Islet precursor cell (in vitro differentiated cells): ENCODE results near the gene RAB35.

Experiments
- DNase-seq: peaks from one replicate; pipeline ENCODE4 v3.0.0-alpha.2; 2018

The RAB35 gene

GRCh38 chr12:120132054-120132836, 15.7 kb upstream of the RAB35 start:
- no peak for DNase-seq

GRCh38 chr12:120131116-120131515, 14.6 kb upstream of the RAB35 start:
- no peak for DNase-seq

DNA sequence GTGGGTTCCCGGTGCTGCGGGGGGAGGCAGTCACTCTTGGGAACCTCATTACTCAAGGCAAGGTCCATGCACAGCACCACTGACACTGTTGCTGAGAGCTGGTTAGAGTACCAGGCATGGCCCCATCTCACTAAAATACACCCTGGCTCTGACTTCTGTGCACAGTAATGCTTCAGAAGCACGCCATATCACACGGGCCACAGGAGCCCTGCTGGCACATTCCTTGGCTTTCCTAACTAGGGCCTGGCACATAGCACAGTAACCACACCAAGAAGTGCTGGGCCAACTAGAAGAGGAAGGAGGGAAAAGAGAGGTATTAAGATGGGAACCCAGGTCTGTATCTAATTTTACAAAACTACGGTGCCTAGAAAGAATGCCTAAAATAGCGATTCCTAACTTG, 13.5 kb upstream of the RAB35 start:
- DNase-seq, result no peak

- DNase-seq, result no peak
These were observed 10.1 kb upstream of the RAB35 start for GRCh38 chr12:120126635-120127005.

- no peak for DNase-seq
These were observed 9.5 kb upstream of the RAB35 start for GRCh38 chr12:120125792-120126634.

DNA sequence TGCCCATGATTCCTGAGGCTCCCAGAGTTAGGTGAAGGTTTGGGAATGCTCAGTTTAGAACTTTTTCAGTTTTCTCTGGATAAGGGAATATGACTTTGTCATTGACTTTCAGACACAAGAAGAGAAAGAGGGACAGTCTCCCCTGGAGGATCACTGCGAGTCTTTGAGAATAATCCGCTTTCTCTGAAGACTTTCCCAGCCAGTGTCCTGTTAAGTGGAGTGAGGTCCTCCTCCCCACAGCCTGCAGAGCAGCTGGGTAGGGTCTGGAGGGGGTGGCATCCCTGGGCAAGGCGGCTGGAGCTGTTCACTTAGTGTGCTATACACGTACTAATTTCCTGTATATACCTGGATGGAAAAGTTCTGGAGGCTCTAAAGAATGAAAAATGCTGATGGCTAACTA, 8.5 kb upstream of the RAB35 start:
- DNase-seq, result no peak

DNA sequence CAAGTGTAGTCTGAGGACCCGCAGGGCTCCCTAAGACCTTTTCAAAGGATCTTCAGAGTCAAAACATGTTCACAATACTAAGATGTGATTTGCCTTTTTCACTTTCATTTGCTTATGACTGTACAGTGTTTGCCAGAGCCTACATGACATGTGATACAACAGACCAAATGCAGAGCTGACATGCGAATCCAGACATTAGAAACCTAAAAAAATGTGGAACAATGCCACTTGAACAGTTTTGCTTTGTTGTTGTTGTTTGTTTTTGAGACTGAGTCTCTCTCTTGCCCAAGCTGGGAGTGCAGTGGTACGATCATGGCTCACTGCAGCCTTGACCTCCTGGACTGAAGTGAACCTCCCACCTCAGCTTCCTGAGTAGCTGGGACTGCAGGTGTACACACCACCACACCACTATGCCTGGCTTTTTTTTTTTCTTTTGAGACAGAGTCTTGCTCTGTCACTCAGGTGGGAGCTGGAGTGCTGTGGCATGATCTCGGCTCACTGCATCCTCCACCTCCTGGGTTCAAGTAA, 5.3 kb upstream of the RAB35 start:
- DNase-seq, result no peak

DNA sequence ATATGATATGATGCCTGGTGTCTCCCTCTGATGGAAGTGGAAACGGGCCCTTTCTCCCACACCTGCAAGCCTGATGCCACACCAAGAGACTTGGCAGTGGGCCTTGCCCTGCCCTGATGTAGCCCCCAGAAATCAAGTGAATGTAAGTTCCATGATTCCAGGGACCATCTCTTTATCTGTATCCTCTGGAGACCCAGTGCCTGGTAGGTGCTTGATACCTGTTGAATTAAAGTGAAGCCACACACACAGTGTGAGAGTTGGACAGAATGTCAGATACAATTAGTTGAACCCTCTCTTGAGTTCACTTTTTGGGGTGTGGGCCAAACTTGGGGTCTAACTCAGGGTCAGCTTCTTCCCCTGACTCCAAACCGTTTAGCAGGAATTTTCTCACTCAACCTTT, 4.8 kb upstream of the RAB35 start:
- no peak for DNase-seq

DNA sequence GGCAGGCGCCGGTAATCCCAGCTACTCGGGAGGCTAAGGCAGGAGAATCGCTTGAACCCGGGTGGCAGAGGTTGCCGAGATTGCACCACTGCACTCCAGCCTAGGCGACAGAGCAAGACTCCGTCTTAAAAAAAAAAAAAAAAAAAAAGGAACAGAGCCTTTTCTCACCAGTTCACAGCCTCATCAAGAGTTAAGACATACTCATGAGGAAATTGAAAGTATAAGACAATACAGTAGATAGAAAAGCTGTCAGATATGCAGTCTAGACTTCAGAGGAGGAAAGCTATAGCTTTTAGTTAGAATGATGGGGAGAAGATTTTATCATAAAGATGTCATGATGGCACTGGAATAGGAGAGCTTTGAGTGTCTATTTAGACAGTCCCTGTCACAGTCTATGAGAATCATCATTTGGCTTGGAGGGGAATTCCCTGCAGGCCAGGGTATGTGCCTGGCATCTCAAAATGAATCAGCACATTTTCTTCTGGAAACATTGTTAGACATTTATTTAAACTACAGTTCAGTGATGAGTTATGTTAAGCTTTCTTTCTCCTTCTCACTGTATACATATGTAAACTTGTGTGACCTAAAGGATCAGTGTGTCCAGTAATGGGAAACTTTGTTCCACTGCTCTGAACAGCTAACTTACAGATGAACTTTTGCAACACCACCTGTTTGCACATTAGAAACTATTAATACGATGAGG, 2.9 kb upstream of the RAB35 start:
- no peak for DNase-seq

DNA sequence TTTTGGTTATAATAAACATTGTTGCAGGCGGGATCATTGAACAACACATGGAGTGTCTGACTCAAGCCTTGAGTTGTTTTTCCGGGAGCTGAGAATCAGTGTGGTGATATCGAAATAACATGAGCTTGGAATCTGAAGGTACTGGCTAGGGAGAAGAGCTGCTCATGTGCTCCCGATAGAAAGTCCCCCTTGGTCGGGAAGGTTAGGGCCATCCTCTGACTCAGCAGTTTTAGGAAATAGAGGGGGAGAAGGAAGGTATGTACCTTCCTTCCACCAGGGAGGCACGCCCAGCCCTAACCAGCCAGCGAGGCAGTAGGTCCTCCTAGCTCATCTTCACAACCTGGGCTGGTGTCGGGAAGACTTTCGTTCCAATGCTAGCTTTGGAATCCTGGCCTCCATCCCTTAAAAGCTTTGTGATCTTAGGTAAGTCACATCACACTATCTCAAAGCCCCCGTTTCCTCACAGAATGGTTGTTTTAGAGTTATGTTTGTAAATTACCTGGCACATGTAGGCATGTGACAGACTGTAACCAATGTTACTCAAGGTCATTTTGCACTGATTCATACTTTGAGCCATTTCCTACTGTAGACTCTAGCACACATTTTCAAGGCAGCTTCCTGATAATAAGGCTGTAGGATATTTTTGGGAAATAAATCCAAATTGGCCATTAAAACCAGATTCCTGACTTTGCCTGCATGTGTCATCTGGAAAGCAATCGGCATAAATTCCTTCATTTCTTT, 1.9 kb upstream of the RAB35 start:
- peak; percentile 88 for DNase-seq

DNA sequence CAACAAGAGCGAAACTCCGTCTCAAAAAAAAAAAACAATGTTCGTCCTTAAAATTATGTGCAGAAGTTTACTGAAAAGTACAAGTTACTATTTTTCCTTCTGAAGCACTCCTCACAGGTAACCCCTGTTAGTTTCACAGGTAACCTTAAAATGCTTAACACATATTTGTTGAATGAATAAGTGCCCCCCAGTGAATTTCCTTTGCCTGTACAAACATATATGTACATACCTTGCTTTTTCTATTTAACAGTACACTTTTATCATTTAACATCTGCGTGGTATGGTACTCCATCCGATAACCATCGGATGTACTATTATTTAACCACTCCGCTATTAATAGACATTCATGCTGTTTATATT, 1.4 kb upstream of the RAB35 start:
- no peak for DNase-seq

DNA sequence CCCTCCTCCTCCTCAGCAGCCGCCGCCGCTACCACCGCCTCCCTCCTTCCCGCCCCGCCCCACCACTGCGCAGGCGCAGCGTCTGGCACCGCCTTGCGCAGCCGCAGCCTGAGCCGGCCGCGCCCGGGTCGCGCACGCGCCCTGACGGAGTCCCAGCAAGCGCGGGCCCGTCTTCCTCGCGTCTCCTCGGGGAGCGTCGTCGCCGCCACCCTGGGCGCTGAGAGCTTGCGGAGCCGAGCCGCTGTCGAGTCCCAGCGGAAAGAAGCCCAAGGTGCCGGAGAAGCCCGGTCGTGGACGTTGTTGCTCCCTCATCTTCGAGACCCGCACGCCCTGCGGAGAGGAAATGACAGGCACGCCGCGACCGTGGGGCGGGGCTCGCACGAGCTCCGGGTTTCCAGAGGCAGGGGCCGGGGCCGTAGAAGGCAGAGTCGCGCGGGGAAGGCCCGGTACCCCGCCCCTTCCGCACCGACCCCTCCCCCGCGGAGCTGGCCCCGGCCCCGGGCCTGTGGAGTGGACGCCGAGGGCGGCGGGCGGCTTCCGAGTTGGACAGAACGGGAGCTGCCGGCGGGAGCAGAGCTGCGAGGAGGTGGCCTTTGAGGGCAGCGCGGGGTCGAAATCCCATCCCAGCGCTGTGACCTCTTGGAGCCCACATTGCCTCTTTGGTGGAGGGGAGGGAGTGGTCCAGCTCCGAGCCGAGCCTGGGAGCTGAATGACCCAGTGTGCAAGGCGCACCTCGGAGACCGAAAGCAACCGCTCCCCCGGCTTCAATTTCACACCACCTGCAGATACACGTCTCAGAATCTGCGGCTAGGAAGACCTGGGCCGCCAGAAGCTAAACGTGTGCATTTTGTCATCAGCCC, 469 bp upstream of the RAB35 start:
- peak; percentile 99 for DNase-seq

DNA sequence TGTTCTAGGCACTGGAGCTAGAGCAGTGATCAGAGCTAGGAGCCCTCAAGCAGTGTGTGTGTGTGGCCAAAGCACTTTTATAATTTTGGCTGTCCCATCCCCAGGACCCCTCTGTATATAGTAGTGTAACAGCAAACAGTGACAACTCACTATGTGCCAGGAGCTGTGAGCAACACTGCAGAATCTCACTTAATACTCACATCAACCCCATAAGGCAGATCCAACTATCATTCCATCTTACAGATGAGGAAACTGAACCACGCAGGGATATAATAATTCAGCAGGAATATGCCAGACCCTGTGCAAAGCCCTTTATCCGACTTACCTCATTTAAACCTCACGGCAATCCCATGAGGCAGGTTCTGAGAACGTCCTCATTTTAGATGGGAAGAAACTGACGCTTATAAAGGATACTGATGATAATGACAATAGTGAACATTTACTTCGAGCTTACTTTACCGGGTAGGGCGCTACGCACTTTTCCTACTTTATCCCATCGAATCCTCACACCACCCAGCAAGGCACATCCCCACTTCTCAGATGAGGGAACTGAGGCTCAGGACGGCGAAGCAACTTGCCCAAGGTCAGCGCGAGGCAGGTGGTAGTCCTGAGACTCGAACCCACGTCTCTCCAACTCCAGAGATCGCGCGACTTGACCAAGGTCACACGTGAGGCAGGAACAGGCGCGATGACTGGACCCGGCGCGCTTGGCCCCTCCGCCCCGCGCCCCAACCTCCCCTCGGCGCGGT, 687 bp downstream of the RAB35 start:
- peak; percentile 76 for DNase-seq

- no peak for DNase-seq
These were observed 1.5 kb downstream of the RAB35 start for GRCh38 chr12:120115066-120115465.

DNA sequence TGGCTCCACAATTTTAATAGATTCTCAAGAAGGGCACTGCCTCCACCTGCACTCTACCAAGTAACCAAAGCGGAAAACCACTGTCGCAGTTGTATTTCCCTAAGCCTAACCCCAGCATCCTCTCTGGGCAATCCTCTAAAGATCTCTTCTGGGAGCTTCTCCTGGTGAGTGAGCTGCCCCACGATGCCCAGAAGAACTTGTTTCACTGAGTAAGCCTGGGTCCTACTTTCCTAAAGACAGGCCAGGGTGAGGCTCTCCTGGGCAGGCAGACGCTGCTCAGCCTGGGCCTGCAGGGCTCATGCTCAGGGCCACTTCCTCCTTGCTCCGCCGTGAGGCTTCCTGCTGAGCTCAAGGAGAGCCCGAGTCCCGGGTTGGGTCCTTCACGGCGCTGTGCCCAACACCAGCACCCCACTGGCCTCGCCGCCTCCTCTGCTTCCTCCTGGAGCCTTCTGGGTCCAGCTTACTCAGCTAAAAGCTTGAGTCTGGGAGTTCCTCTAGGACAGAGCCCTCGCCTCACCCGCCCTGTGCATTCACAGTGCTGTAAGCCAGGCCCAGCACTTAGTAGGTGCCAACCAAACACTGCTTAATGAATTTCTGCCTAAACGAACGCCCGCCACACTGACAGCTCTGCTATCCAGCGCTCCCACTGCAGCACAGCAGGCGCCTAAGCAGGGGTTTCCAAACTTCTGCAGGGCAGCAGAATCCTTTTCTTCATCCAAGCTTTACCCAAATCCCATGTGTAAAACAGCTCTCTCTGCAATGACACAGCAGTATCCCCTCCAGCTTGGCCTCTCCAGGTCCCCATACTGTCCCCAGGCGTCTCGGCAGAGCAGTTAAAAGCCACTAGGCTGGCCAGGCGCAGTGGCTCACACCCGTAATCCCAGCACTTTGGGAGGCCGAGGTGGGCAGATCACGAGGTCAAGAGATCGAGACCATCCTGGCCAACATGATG, 5.7 kb downstream of the RAB35 start:
- peak; percentile 74 for DNase-seq

GRCh38 chr12:120109570-120110267, 6.8 kb downstream of the RAB35 start:
- peak; percentile 88 for DNase-seq

- DNase-seq, result no peak
These were observed 10.4 kb downstream of the RAB35 start for GRCh38 chr12:120106151-120106550.

DNA sequence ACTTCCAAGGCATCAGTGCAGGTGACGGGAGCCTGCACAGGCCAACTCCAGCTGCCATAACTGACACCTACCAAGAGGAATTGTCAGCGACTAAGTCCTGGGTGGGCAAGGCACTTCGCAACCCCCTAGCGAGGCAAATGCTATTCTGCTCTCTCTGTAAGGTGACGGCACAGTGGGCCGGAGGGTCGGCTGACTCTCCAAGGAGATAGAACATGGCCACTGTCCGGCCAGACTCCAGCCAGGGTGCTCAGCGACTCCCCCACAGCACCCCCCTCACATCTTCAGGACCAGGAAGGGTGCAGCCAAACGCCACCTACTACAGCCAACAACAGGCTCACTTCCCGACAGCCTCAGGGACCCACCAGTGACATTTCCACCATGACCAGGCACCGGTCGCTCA, 13.2 kb downstream of the RAB35 start:
- DNase-seq, result peak; percentile 48

GRCh38 chr12:120103044-120103338, 13.6 kb downstream of the RAB35 start:
- peak; percentile 51 for DNase-seq
